ENCODE data around the gene CCL17. TPM values are rescaled to one million over a fixed set of nuclear protein-coding genes. Genes with fewer than 3 reads are reported as not detected.

The CCL17 gene
- total and polyA plus RNA-seq, 9 donors = not detected

- H3K9me3 ChIP-seq (replicated peaks; ENCODE audit: control insufficient read depth, low read depth, low read length) = no peaks in the 10 kb centered on the region
- DNase-seq = no peak
- 39% methylated on average over 2 of the region's 5 CpGs for WGBS (ENCODE audit: insufficient coverage)
- H3K36me3 ChIP-seq (ENCODE audit: control insufficient read depth, insufficient read depth, low read length) = no peaks in the 10 kb centered on the region
- peaks cover 2% of the 10 kb centered on the region for H3K27me3 ChIP-seq (ENCODE audit: control insufficient read depth, insufficient read depth, low read length)
- no peak overlapping the region for H3K27ac ChIP-seq (ENCODE audit: low read length)
- H3K4me3 ChIP-seq (ENCODE audit: low read length) = no peak overlapping the region
- peaks cover 17% of the 10 kb centered on the region for H3K4me1 ChIP-seq (ENCODE audit: control insufficient read depth, insufficient read depth, low read length)
These were observed 27.3 kb upstream of the CCL17 start for GRCh38 chr16:57377080-57377841.

- peaks cover 15% of the 10 kb centered on the region for H3K4me1 ChIP-seq (ENCODE audit: control insufficient read depth, insufficient read depth, low read length)
- H3K36me3 ChIP-seq (ENCODE audit: control insufficient read depth, insufficient read depth, low read length) = no peaks in the 10 kb centered on the region
- H3K27ac ChIP-seq (ENCODE audit: low read length) = no peak overlapping the region
- no peak overlapping the region for H3K4me3 ChIP-seq (ENCODE audit: low read length)
- WGBS (ENCODE audit: insufficient coverage) = 87% methylated on average over 9 of the region's 10 CpGs
- DNase-seq = no peak
- no peaks in the 10 kb centered on the region for H3K9me3 ChIP-seq (replicated peaks; ENCODE audit: control insufficient read depth, low read depth, low read length)
- H3K27me3 ChIP-seq (ENCODE audit: control insufficient read depth, insufficient read depth, low read length) = no peaks in the 10 kb centered on the region
These were observed 25.0 kb upstream of the CCL17 start for GRCh38 chr16:57379579-57379978.

DNA sequence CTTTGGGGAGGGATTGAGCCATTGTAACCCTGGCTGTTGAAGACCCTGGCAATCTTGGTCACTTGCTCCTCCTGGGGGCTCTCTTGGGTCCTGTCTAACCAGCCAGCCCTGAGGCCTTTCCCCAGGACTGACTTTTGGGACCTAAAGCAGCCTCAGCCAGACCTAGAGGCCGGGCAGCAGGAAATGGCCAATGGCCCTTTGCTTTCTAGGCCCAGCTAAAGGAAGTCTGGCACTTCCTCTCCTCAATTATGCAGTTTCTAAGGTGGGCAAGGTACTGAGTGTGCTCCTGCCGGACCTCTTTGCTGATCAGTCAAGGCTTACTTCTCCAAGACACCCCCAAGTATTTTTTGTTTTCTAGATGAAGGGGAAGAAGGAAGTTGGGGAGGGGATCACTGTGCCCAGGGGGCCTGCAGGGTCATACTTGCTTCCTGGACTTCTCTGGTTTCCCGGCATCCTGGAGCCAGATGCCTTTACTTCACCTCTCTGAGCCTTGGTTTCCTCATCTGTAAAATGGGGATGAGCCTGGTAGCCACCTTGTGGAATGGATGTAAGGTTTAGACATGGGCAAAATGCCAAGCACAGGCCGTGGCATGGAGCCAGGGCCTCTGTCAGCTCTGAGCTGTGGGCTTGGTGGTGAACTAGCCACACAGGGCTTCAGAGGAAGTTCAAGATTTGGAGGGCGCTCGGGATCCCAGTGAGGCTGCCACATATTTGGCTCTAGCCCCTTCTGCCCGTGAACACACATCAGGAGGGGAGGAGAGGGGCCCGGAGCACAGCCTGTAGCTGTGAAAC is 23.7 kb upstream of the CCL17 start:
- H3K36me3 ChIP-seq (ENCODE audit: control insufficient read depth, insufficient read depth, low read length) = no peaks in the 10 kb centered on the region
- no peaks in the 10 kb centered on the region for H3K9me3 ChIP-seq (replicated peaks; ENCODE audit: control insufficient read depth, low read depth, low read length)
- 49% methylated on average over 7 of the region's 8 CpGs for whole genome bisulfite sequencing (ENCODE audit: insufficient coverage)
- no peaks in the 10 kb centered on the region for H3K27me3 ChIP-seq (ENCODE audit: control insufficient read depth, insufficient read depth, low read length)
- no peak overlapping the region for H3K27ac ChIP-seq (ENCODE audit: low read length)
- H3K4me3 ChIP-seq (ENCODE audit: low read length) = no peak overlapping the region
- no peak for DNase-seq
- peaks cover 16% of the 10 kb centered on the region for H3K4me1 ChIP-seq (ENCODE audit: control insufficient read depth, insufficient read depth, low read length)

DNA sequence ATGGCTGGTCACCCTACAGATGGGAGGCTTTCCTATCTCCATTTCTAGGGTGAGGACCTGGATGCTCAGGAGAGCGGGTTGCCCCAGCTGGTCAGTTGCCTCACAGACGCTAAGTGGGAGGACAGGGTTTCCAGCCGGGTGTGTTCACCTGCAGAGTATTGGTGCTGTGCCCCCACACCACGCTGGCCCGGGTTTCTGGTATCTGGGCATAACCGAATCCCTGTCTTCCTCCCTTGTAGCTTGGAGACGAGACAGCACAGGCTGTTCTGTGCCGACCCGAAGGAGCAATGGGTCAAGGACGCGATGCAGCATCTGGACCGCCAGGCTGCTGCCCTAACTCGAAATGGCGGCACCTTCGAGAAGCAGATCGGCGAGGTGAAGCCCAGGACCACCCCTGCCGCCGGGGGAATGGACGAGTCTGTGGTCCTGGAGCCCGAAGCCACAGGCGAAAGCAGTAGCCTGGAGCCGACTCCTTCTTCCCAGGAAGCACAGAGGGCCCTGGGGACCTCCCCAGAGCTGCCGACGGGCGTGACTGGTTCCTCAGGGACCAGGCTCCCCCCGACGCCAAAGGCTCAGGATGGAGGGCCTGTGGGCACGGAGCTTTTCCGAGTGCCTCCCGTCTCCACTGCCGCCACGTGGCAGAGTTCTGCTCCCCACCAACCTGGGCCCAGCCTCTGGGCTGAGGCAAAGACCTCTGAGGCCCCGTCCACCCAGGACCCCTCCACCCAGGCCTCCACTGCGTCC is 22.6 kb upstream of the CCL17 start:
- H3K27me3 ChIP-seq (ENCODE audit: control insufficient read depth, insufficient read depth, low read length) = no peaks in the 10 kb centered on the region
- 81% methylated on average over 33 of the region's 35 CpGs for WGBS (ENCODE audit: insufficient coverage)
- H3K4me1 ChIP-seq (ENCODE audit: control insufficient read depth, insufficient read depth, low read length) = peaks cover 24% of the 10 kb centered on the region
- no peaks in the 10 kb centered on the region for H3K36me3 ChIP-seq (ENCODE audit: control insufficient read depth, insufficient read depth, low read length)
- H3K4me3 ChIP-seq (ENCODE audit: low read length) = no peak overlapping the region
- H3K27ac ChIP-seq (ENCODE audit: low read length) = no peak overlapping the region
- H3K9me3 ChIP-seq (replicated peaks; ENCODE audit: control insufficient read depth, low read depth, low read length) = no peaks in the 10 kb centered on the region
- DNase-seq = no peak

GRCh38 chr16:57382535-57383275 is 21.9 kb upstream of the CCL17 start:
- H3K27me3 ChIP-seq (ENCODE audit: control insufficient read depth, insufficient read depth, low read length) = no peaks in the 10 kb centered on the region
- H3K4me3 ChIP-seq (ENCODE audit: low read length) = no peak overlapping the region
- H3K9me3 ChIP-seq (replicated peaks; ENCODE audit: control insufficient read depth, low read depth, low read length) = no peaks in the 10 kb centered on the region
- DNase-seq = no peak
- H3K4me1 ChIP-seq (ENCODE audit: control insufficient read depth, insufficient read depth, low read length) = peaks cover 26% of the 10 kb centered on the region
- no peaks in the 10 kb centered on the region for H3K36me3 ChIP-seq (ENCODE audit: control insufficient read depth, insufficient read depth, low read length)
- H3K27ac ChIP-seq (ENCODE audit: low read length) = no peak overlapping the region
- WGBS (ENCODE audit: insufficient coverage) = 89% methylated on average over 15 of the region's 16 CpGs

DNA sequence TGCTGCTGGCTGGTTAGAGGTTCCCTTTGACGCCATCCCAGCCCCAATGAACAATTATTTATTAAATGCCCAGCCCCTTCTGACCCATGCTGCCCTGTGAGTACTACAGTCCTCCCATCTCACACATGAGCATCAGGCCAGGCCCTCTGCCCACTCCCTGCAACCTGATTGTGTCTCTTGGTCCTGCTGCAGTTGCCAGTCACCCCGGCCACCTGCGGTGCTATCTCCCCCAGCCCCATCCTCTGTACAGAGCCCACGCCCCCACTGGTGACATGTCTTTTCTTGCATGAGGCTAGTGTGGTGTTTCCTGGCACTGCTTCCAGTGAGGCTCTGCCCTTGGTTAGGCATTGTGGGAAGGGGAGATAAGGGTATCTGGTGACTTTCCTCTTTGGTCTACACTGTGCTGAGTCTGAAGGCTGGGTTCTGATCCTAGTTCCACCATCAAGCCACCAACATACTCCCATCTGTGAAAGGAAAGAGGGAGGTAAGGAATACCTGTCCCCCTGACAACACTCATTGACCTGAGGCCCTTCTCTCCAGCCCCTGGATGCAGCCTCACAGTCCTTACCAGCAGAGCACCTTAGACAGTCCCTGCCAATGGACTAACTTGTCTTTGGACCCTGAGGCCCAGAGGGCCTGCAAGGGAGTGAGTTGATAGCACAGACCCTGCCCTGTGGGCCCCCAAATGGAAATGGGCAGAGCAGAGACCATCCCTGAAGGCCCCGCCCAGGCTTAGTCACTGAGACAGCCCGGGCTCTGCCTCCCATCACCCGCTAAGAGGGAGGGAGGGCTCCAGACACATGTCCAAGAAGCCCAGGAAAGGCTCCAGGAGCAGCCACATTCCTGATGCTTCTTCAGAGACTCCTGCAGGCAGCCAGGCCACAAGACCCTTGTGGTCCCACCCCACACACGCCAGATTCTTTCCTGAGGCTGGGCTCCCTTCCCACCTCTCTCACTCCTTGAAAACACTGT is 21.0 kb upstream of the CCL17 start:
- no peak overlapping the region for H3K4me3 ChIP-seq (ENCODE audit: low read length)
- H3K4me1 ChIP-seq (ENCODE audit: control insufficient read depth, insufficient read depth, low read length) = peaks cover 26% of the 10 kb centered on the region
- no peaks in the 10 kb centered on the region for H3K27me3 ChIP-seq (ENCODE audit: control insufficient read depth, insufficient read depth, low read length)
- H3K27ac ChIP-seq (ENCODE audit: low read length) = no peak overlapping the region
- H3K36me3 ChIP-seq (ENCODE audit: control insufficient read depth, insufficient read depth, low read length) = no peaks in the 10 kb centered on the region
- no peaks in the 10 kb centered on the region for H3K9me3 ChIP-seq (replicated peaks; ENCODE audit: control insufficient read depth, low read depth, low read length)
- DNase-seq = peak; percentile 29
- 45% methylated on average over 5 of the region's 8 CpGs for WGBS (ENCODE audit: insufficient coverage)

- Histone ChIP-seq H3K27ac (ENCODE audit: low read length) (no peak overlapping the region), H3K4me1 (ENCODE audit: control insufficient read depth, insufficient read depth, low read length) (peaks cover 26% of the 10 kb centered on the region)
These were observed 20.1 kb upstream of the CCL17 start for GRCh38 chr16:57384248-57385070.

GRCh38 chr16:57385083-57385482 is 19.5 kb upstream of the CCL17 start:
- Histone ChIP-seq H3K36me3 (ENCODE audit: control insufficient read depth, insufficient read depth, low read length) (no peaks in the 10 kb centered on the region), H3K4me1 (ENCODE audit: control insufficient read depth, insufficient read depth, low read length) (peaks cover 26% of the 10 kb centered on the region), H3K27ac (ENCODE audit: low read length) (no peak overlapping the region), H3K4me3 (ENCODE audit: low read length) (no peak overlapping the region), H3K27me3 (ENCODE audit: control insufficient read depth, insufficient read depth, low read length) (no peaks in the 10 kb centered on the region), H3K9me3 (replicated peaks; ENCODE audit: control insufficient read depth, low read depth, low read length) (no peaks in the 10 kb centered on the region)
- WGBS (ENCODE audit: insufficient coverage) = 100% methylated on average over 1 of the region's 5 CpGs
- no peak for DNase-seq

More at GRCh38 chr16:57384248-57385070, 20.1 kb upstream of the CCL17 start:
- no peak for DNase-seq
- WGBS (ENCODE audit: insufficient coverage) = 63% methylated on average over 6 of the region's 11 CpGs
- H3K9me3 ChIP-seq (replicated peaks; ENCODE audit: control insufficient read depth, low read depth, low read length) = no peaks in the 10 kb centered on the region
- no peaks in the 10 kb centered on the region for H3K36me3 ChIP-seq (ENCODE audit: control insufficient read depth, insufficient read depth, low read length)
- no peaks in the 10 kb centered on the region for H3K27me3 ChIP-seq (ENCODE audit: control insufficient read depth, insufficient read depth, low read length)
- no peak overlapping the region for H3K4me3 ChIP-seq (ENCODE audit: low read length)

Data from muscle of leg (tissue), 11 donors.